Measurements from ENCODE around the gene FOXD4L6. TPM values are rescaled to one million over a fixed set of nuclear protein-coding genes. Genes with fewer than 3 reads are reported as not detected.
"Not testable (repeated sequence)": the region's sequence is repeated elsewhere in the genome, so short reads cannot be mapped to it uniquely, and the experiment has no call there.

The FOXD4L6 gene
- total and polyA plus RNA-seq, 2 donors (not counting 1 experiment from before 2014, with no cell fraction given) = not detected

- DNase-seq; H3K9me3 Mint-ChIP-seq (ENCODE audit: insufficient read depth); H3K4me3 ChIP-seq (ENCODE audit: control extremely low read depth in 1 of 5, extremely low read depth in 1 of 5, insufficient read depth in 1 of 5, low read depth in 2 of 5, low read length in 4 of 5); H3K4me2 ChIP-seq (replicated peaks; ENCODE audit: low read depth, low read length, poor library complexity, severe bottlenecking); H3K4me3 Mint-ChIP-seq; H3K27ac ChIP-seq (ENCODE audit: low read length in 2 of 2); H3K27me3 ChIP-seq (replicated peaks in 1 of 4; ENCODE audit: control extremely low read depth in 1 of 4, control insufficient read depth in 3 of 4, insufficient read depth in 4 of 4, low read length in 3 of 4); H3K79me2 ChIP-seq (ENCODE audit: control insufficient read depth, insufficient read depth, low read length); H3K9me3 ChIP-seq (ENCODE audit: control extremely low read depth in 1 of 3, control insufficient read depth in 2 of 3, insufficient read depth in 1 of 3, low read length in 2 of 3); H3K36me3 ChIP-seq (replicated peaks in 1 of 2; ENCODE audit: control extremely low read depth in 1 of 2, control insufficient read depth in 1 of 2, extremely low read depth in 1 of 2, insufficient read depth in 2 of 2, low read length in 1 of 2); H3K9ac ChIP-seq (ENCODE audit: low read length); H3K27me3 Mint-ChIP-seq; CTCF ChIA-PET; H3K4me1 ChIP-seq (ENCODE audit: control insufficient read depth in 2 of 2, insufficient read depth in 2 of 2, low read length in 2 of 2); ATAC-seq (ENCODE audit: low read depth); H2AFZ ChIP-seq (ENCODE audit: insufficient read depth, low read depth, low read length, poor library complexity, severe bottlenecking); H4K20me1 ChIP-seq (ENCODE audit: control insufficient read depth, insufficient read depth, low read length, poor library complexity, severe bottlenecking); H3K27ac Mint-ChIP-seq; POLR2A ChIA-PET; H3K4me1 Mint-ChIP-seq; intact Hi-C loops (cut with micrococcal nuclease): not testable (repeated sequence)
- WGBS (ENCODE audit: insufficient coverage) = no CpG with 5 or more reads among the region's 5 CpGs
These were observed 8.8 kb downstream of the FOXD4L6 start for GRCh38 chr9:41119719-41120118.

- H3K9me3 ChIP-seq (ENCODE audit: control extremely low read depth in 1 of 3, control insufficient read depth in 2 of 3, insufficient read depth in 1 of 3, low read length in 2 of 3); H4K20me1 ChIP-seq (ENCODE audit: control insufficient read depth, insufficient read depth, low read length, poor library complexity, severe bottlenecking); H3K36me3 ChIP-seq (replicated peaks in 1 of 2; ENCODE audit: control extremely low read depth in 1 of 2, control insufficient read depth in 1 of 2, extremely low read depth in 1 of 2, insufficient read depth in 2 of 2, low read length in 1 of 2); CTCF ChIA-PET; H3K4me1 Mint-ChIP-seq; H3K4me2 ChIP-seq (replicated peaks; ENCODE audit: low read depth, low read length, poor library complexity, severe bottlenecking); DNase-seq; H2AFZ ChIP-seq (ENCODE audit: insufficient read depth, low read depth, low read length, poor library complexity, severe bottlenecking); ATAC-seq (ENCODE audit: low read depth); intact Hi-C loops (cut with micrococcal nuclease); H3K27me3 Mint-ChIP-seq; H3K27ac ChIP-seq (ENCODE audit: low read length in 2 of 2); H3K4me1 ChIP-seq (ENCODE audit: control insufficient read depth in 2 of 2, insufficient read depth in 2 of 2, low read length in 2 of 2); H3K4me3 ChIP-seq (ENCODE audit: control extremely low read depth in 1 of 5, extremely low read depth in 1 of 5, insufficient read depth in 1 of 5, low read depth in 2 of 5, low read length in 4 of 5); H3K79me2 ChIP-seq (ENCODE audit: control insufficient read depth, insufficient read depth, low read length); H3K27me3 ChIP-seq (replicated peaks in 1 of 4; ENCODE audit: control extremely low read depth in 1 of 4, control insufficient read depth in 3 of 4, insufficient read depth in 4 of 4, low read length in 3 of 4); POLR2A ChIA-PET; H3K9ac ChIP-seq (ENCODE audit: low read length); H3K4me3 Mint-ChIP-seq; H3K27ac Mint-ChIP-seq; H3K9me3 Mint-ChIP-seq (ENCODE audit: insufficient read depth): not testable (repeated sequence)
- WGBS (ENCODE audit: insufficient coverage) = 46% methylated on average over 4 of the region's 7 CpGs
These were observed 9.2 kb downstream of the FOXD4L6 start for GRCh38 chr9:41119311-41119710.

- H3K27me3 Mint-ChIP-seq; H3K4me3 ChIP-seq (ENCODE audit: control extremely low read depth in 1 of 5, extremely low read depth in 1 of 5, insufficient read depth in 1 of 5, low read depth in 2 of 5, low read length in 4 of 5); ATAC-seq (ENCODE audit: low read depth); H3K4me1 ChIP-seq (ENCODE audit: control insufficient read depth in 2 of 2, insufficient read depth in 2 of 2, low read length in 2 of 2); POLR2A ChIA-PET; H3K4me3 Mint-ChIP-seq; DNase-seq; H2AFZ ChIP-seq (ENCODE audit: insufficient read depth, low read depth, low read length, poor library complexity, severe bottlenecking); H3K4me1 Mint-ChIP-seq; H3K9me3 Mint-ChIP-seq (ENCODE audit: insufficient read depth); H3K4me2 ChIP-seq (replicated peaks; ENCODE audit: low read depth, low read length, poor library complexity, severe bottlenecking); CTCF ChIA-PET; H3K27ac Mint-ChIP-seq; H3K9me3 ChIP-seq (ENCODE audit: control extremely low read depth in 1 of 3, control insufficient read depth in 2 of 3, insufficient read depth in 1 of 3, low read length in 2 of 3); H3K79me2 ChIP-seq (ENCODE audit: control insufficient read depth, insufficient read depth, low read length); H4K20me1 ChIP-seq (ENCODE audit: control insufficient read depth, insufficient read depth, low read length, poor library complexity, severe bottlenecking); H3K9ac ChIP-seq (ENCODE audit: low read length); intact Hi-C loops (cut with micrococcal nuclease); H3K27ac ChIP-seq (ENCODE audit: low read length in 2 of 2); H3K36me3 ChIP-seq (replicated peaks in 1 of 2; ENCODE audit: control extremely low read depth in 1 of 2, control insufficient read depth in 1 of 2, extremely low read depth in 1 of 2, insufficient read depth in 2 of 2, low read length in 1 of 2); H3K27me3 ChIP-seq (replicated peaks in 1 of 4; ENCODE audit: control extremely low read depth in 1 of 4, control insufficient read depth in 3 of 4, insufficient read depth in 4 of 4, low read length in 3 of 4): not testable (repeated sequence)
- no CpG with 5 or more reads among the region's 14 CpGs for WGBS (ENCODE audit: insufficient coverage)
These were observed 15.1 kb downstream of the FOXD4L6 start for GRCh38 chr9:41113348-41113747.

- H3K27ac Mint-ChIP-seq; H3K9me3 ChIP-seq (ENCODE audit: control extremely low read depth in 1 of 3, control insufficient read depth in 2 of 3, insufficient read depth in 1 of 3, low read length in 2 of 3); CTCF ChIA-PET; H3K4me3 Mint-ChIP-seq; H3K27ac ChIP-seq (ENCODE audit: low read length in 2 of 2); H3K9me3 Mint-ChIP-seq (ENCODE audit: insufficient read depth); H3K9ac ChIP-seq (ENCODE audit: low read length); POLR2A ChIA-PET; H3K4me1 ChIP-seq (ENCODE audit: control insufficient read depth in 2 of 2, insufficient read depth in 2 of 2, low read length in 2 of 2); H3K4me1 Mint-ChIP-seq; H4K20me1 ChIP-seq (ENCODE audit: control insufficient read depth, insufficient read depth, low read length, poor library complexity, severe bottlenecking); ATAC-seq (ENCODE audit: low read depth); H2AFZ ChIP-seq (ENCODE audit: insufficient read depth, low read depth, low read length, poor library complexity, severe bottlenecking); H3K36me3 ChIP-seq (replicated peaks in 1 of 2; ENCODE audit: control extremely low read depth in 1 of 2, control insufficient read depth in 1 of 2, extremely low read depth in 1 of 2, insufficient read depth in 2 of 2, low read length in 1 of 2); H3K79me2 ChIP-seq (ENCODE audit: control insufficient read depth, insufficient read depth, low read length); H3K4me2 ChIP-seq (replicated peaks; ENCODE audit: low read depth, low read length, poor library complexity, severe bottlenecking); H3K4me3 ChIP-seq (ENCODE audit: control extremely low read depth in 1 of 5, extremely low read depth in 1 of 5, insufficient read depth in 1 of 5, low read depth in 2 of 5, low read length in 4 of 5); intact Hi-C loops (cut with micrococcal nuclease); H3K27me3 ChIP-seq (replicated peaks in 1 of 4; ENCODE audit: control extremely low read depth in 1 of 4, control insufficient read depth in 3 of 4, insufficient read depth in 4 of 4, low read length in 3 of 4); DNase-seq; H3K27me3 Mint-ChIP-seq: not testable (repeated sequence)
- no CpG with 5 or more reads among the region's 12 CpGs for WGBS (ENCODE audit: insufficient coverage)
These were observed 17.1 kb downstream of the FOXD4L6 start for GRCh38 chr9:41111414-41111813.

Data from B cell (primary cell).